HG03354 (cell line): Measurements from ENCODE around the gene NBDY.
"Not testable (repeated sequence)": the region's sequence is repeated elsewhere in the genome, so short reads cannot be mapped to it uniquely, and the experiment has no call there.

Source experiments
- ATAC-seq: cut with Tn5 transposase; IDR thresholded peaks from one replicate; pipeline ENCODE4 v1.9.1; 2021; ENCODE audit warnings: mild to moderate bottlenecking; ENCODE audit not compliant: unreplicated experiment, poor library complexity, severe bottlenecking

Gene NBDY

GRCh38 chrX:56797574-56798338 is 68.7 kb downstream of the NBDY start:
- ATAC-seq, result no peak

- ATAC-seq, result no peak
Observed at GRCh38 chrX:56798339-56798711, 69.3 kb downstream of the NBDY start.

GRCh38 chrX:56798866-56799758 is 70.1 kb downstream of the NBDY start:
- ATAC-seq, result no peak

GRCh38 chrX:56800307-56800706 is 71.3 kb downstream of the NBDY start:
- ATAC-seq, result no peak

- ATAC-seq, result peak; percentile 82
Observed at GRCh38 chrX:56800801-56801200, 71.8 kb downstream of the NBDY start.

GRCh38 chrX:56802428-56802827 is 73.4 kb downstream of the NBDY start:
- ATAC-seq, result no peak

GRCh38 chrX:56802921-56803849 is 74.1 kb downstream of the NBDY start:
- peak; percentile 67 for ATAC-seq

GRCh38 chrX:56803850-56804681 is 75.0 kb downstream of the NBDY start:
- no peak for ATAC-seq

- no peak for ATAC-seq
Observed at GRCh38 chrX:56804867-56805266, 75.8 kb downstream of the NBDY start.

GRCh38 chrX:56805399-56805798 is 76.4 kb downstream of the NBDY start:
- ATAC-seq, result no peak

- ATAC-seq, result not testable (repeated sequence)
Observed at GRCh38 chrX:56806176-56806575, 77.1 kb downstream of the NBDY start.

GRCh38 chrX:56811599-56811998 is 82.6 kb downstream of the NBDY start:
- ATAC-seq, result no peak

- ATAC-seq, result peak; percentile 95
Observed at GRCh38 chrX:56812515-56813105, 83.6 kb downstream of the NBDY start.

- ATAC-seq, result peak; percentile 42
Observed at GRCh38 chrX:56813318-56813837, 84.3 kb downstream of the NBDY start.

GRCh38 chrX:56817179-56817578 is 88.1 kb downstream of the NBDY start:
- ATAC-seq, result no peak

- ATAC-seq, result no peak
Observed at GRCh38 chrX:56826020-56826419, 97.0 kb downstream of the NBDY start.

GRCh38 chrX:56833626-56834025 is 104.6 kb downstream of the NBDY start:
- ATAC-seq, result no peak

- no peak for ATAC-seq
Observed at GRCh38 chrX:56853436-56853835, 124.4 kb downstream of the NBDY start.
